ENCODE measurements around the gene MPV17. TPM values are rescaled to one million over a fixed set of nuclear protein-coding genes. Genes with fewer than 3 reads are reported as not detected.
"Not testable (repeated sequence)": the region's sequence is repeated elsewhere in the genome, so short reads cannot be mapped to it uniquely, and the experiment has no call there.

MPV17 gene
- polyA plus RNA-seq, 1 donor from 2014 or later, result 79.6 TPM

- H3K4me3 ChIP-seq (ENCODE audit: low read length), result no peak overlapping the region
- no peak overlapping the region for H3K9ac ChIP-seq (ENCODE audit: low read length)
- peaks cover 4% of the 10 kb centered on the region for H3K79me2 ChIP-seq (replicated peaks; ENCODE audit: insufficient read depth, low read length)
- no peaks in the 10 kb centered on the region for H3F3A ChIP-seq (ENCODE audit: insufficient read depth, low read length, poor library complexity, severe bottlenecking)
- no peak overlapping the region for H2AFZ ChIP-seq (ENCODE audit: low read depth, low read length)
- H4K20me1 ChIP-seq (ENCODE audit: insufficient read depth), result no peaks in the 10 kb centered on the region
- H3K27ac ChIP-seq (ENCODE audit: low read length), result no peak overlapping the region
- H3K9me3 ChIP-seq (ENCODE audit: low read length), result no peaks in the 10 kb centered on the region
- no peak overlapping the region for H3K4me2 ChIP-seq (ENCODE audit: low read length)
- TF ChIP-seq TAF1 (IDR thresholded peaks at IDR 0.05; ENCODE audit: low read depth), result no peak
- TF ChIP-seq, protein P1, sequence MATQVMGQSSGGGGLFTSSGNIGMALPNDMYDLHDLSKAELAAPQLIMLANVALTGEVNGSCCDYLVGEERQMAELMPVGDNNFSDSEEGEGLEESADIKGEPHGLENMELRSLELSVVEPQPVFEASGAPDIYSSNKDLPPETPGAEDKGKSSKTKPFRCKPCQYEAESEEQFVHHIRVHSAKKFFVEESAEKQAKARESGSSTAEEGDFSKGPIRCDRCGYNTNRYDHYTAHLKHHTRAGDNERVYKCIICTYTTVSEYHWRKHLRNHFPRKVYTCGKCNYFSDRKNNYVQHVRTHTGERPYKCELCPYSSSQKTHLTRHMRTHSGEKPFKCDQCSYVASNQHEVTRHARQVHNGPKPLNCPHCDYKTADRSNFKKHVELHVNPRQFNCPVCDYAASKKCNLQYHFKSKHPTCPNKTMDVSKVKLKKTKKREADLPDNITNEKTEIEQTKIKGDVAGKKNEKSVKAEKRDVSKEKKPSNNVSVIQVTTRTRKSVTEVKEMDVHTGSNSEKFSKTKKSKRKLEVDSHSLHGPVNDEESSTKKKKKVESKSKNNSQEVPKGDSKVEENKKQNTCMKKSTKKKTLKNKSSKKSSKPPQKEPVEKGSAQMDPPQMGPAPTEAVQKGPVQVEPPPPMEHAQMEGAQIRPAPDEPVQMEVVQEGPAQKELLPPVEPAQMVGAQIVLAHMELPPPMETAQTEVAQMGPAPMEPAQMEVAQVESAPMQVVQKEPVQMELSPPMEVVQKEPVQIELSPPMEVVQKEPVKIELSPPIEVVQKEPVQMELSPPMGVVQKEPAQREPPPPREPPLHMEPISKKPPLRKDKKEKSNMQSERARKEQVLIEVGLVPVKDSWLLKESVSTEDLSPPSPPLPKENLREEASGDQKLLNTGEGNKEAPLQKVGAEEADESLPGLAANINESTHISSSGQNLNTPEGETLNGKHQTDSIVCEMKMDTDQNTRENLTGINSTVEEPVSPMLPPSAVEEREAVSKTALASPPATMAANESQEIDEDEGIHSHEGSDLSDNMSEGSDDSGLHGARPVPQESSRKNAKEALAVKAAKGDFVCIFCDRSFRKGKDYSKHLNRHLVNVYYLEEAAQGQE (IDR thresholded peaks at IDR 0.05; ENCODE audit: borderline replicate concordance), result no peak
- TF ChIP-seq EP300 (conservative IDR thresholded peaks at IDR 0.05; ENCODE audit: poor library complexity, severe bottlenecking), result no peak
- H3K36me3 ChIP-seq (ENCODE audit: insufficient read depth, low read length), result no peaks in the 10 kb centered on the region
- H3K9me2 ChIP-seq (ENCODE audit: insufficient read depth, low read length), result no peaks in the 10 kb centered on the region
- no peaks in the 10 kb centered on the region for H3K27me3 ChIP-seq (ENCODE audit: insufficient read depth, low read depth, low read length)
Measured at GRCh38 chr2:27320958-27321543, 1.8 kb downstream of the MPV17 start.

- H3K9me3 ChIP-seq (ENCODE audit: low read length); H2AFZ ChIP-seq (ENCODE audit: low read depth, low read length); H3K9me2 ChIP-seq (ENCODE audit: insufficient read depth, low read length); H4K20me1 ChIP-seq (ENCODE audit: insufficient read depth); H3K36me3 ChIP-seq (ENCODE audit: insufficient read depth, low read length); H3K9ac ChIP-seq (ENCODE audit: low read length); H3K27me3 ChIP-seq (ENCODE audit: insufficient read depth, low read depth, low read length); H3K4me3 ChIP-seq (ENCODE audit: low read length); H3K79me2 ChIP-seq (replicated peaks; ENCODE audit: insufficient read depth, low read length); H3F3A ChIP-seq (ENCODE audit: insufficient read depth, low read length, poor library complexity, severe bottlenecking); H3K27ac ChIP-seq (ENCODE audit: low read length); H3K4me2 ChIP-seq (ENCODE audit: low read length): not testable (repeated sequence)
Measured at GRCh38 chr2:27319839-27320238, 3.1 kb downstream of the MPV17 start.

DNA sequence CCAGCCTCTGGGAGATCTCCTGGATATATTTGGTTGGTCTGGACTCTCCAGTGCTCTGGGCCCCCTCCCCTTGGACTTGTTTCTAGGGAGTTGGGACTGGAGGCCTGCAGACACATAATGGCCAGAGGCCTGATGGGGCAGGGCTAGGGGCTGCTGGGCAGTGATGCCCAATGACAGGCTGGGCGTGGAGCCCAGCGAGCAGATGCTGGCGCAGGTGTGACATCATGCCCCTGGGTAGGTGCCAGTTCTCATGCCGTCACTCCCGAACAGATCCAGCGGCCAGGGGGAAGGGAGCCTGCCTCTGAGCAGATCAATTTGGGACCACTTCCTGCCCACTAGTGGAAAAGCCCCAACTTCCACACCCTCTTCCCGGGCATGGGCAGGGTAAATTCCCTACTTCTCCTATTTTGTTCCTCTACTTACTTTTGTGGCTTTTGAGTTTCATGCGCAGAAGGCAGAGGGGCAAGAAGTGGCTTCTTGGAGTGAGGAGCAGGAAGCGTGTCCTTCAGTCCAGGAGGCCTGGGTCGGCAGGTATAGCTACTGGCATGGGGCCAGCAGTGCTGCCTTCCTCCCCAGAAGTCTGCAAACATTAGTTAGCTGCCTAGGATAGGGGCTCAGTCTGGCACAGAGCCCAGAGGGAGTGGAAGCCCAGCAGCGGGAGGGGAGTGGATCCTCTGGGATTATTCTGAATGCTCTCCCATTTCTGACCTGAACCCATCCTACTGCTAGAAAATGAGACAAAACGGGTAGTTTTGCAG lies 6.1 kb downstream of the MPV17 start:
- H4K20me1 ChIP-seq (ENCODE audit: insufficient read depth), result no peaks in the 10 kb centered on the region
- H3K27ac ChIP-seq (ENCODE audit: low read length), result no peak overlapping the region
- H3F3A ChIP-seq (ENCODE audit: insufficient read depth, low read length, poor library complexity, severe bottlenecking), result no peaks in the 10 kb centered on the region
- TF ChIP-seq EP300 (conservative IDR thresholded peaks at IDR 0.05; ENCODE audit: poor library complexity, severe bottlenecking) (no peak), SMC3 (conservative IDR thresholded peaks at IDR 0.05; ENCODE audit: poor library complexity) (no peak), MXI1 (conservative IDR thresholded peaks at IDR 0.05; ENCODE audit: poor library complexity, severe bottlenecking) (no peak), EZH2 (IDR thresholded peaks at IDR 0.05; ENCODE audit: borderline replicate concordance, insufficient read depth, low read length, poor library complexity, severe bottlenecking) (no peak)
- TF ChIP-seq, protein P2, sequence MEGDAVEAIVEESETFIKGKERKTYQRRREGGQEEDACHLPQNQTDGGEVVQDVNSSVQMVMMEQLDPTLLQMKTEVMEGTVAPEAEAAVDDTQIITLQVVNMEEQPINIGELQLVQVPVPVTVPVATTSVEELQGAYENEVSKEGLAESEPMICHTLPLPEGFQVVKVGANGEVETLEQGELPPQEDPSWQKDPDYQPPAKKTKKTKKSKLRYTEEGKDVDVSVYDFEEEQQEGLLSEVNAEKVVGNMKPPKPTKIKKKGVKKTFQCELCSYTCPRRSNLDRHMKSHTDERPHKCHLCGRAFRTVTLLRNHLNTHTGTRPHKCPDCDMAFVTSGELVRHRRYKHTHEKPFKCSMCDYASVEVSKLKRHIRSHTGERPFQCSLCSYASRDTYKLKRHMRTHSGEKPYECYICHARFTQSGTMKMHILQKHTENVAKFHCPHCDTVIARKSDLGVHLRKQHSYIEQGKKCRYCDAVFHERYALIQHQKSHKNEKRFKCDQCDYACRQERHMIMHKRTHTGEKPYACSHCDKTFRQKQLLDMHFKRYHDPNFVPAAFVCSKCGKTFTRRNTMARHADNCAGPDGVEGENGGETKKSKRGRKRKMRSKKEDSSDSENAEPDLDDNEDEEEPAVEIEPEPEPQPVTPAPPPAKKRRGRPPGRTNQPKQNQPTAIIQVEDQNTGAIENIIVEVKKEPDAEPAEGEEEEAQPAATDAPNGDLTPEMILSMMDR (IDR thresholded peaks at IDR 0.05; ENCODE audit: poor library complexity, severe bottlenecking), result no peak
- TF ChIP-seq, protein P1 (IDR thresholded peaks at IDR 0.05; ENCODE audit: borderline replicate concordance), result no peak
- peaks cover under 1% of the 10 kb centered on the region for H3K79me2 ChIP-seq (replicated peaks; ENCODE audit: insufficient read depth, low read length)
- no peak overlapping the region for H3K9ac ChIP-seq (ENCODE audit: low read length)
- H3K27me3 ChIP-seq (ENCODE audit: insufficient read depth, low read depth, low read length), result no peaks in the 10 kb centered on the region
- no peak overlapping the region for H3K4me2 ChIP-seq (ENCODE audit: low read length)
- H3K36me3 ChIP-seq (ENCODE audit: insufficient read depth, low read length), result no peaks in the 10 kb centered on the region
- no peak overlapping the region for H2AFZ ChIP-seq (ENCODE audit: low read depth, low read length)
- H3K9me2 ChIP-seq (ENCODE audit: insufficient read depth, low read length), result no peaks in the 10 kb centered on the region
- no peaks in the 10 kb centered on the region for H3K9me3 ChIP-seq (ENCODE audit: low read length)
- no peak overlapping the region for H3K4me3 ChIP-seq (ENCODE audit: low read length)
